Epithelial cell of esophagus (primary cell): ENCODE data around the gene MMP15.

ENCODE experiments used
- DNase-seq: peaks from one replicate; pipeline ENCODE4 v3.0.0; 2010; ENCODE audit warnings: low read depth
- H3K4me3 ChIP-seq: 2 replicates; pipeline ENCODE4 v1.5.1; 2011; ENCODE audit warnings: mild to moderate bottlenecking, low read length, control low read depth
- TF ChIP-seq, protein P1 (sequence below): IDR thresholded peaks from 2 replicates; pipeline ENCODE4 v1.5.1; 2011; ENCODE audit warnings: low read depth, mild to moderate bottlenecking, low read length, control low read depth, inconsistent platforms; ENCODE audit not compliant: insufficient read depth; ENCODE audit errors: missing control alignments

Gene MMP15

DNA sequence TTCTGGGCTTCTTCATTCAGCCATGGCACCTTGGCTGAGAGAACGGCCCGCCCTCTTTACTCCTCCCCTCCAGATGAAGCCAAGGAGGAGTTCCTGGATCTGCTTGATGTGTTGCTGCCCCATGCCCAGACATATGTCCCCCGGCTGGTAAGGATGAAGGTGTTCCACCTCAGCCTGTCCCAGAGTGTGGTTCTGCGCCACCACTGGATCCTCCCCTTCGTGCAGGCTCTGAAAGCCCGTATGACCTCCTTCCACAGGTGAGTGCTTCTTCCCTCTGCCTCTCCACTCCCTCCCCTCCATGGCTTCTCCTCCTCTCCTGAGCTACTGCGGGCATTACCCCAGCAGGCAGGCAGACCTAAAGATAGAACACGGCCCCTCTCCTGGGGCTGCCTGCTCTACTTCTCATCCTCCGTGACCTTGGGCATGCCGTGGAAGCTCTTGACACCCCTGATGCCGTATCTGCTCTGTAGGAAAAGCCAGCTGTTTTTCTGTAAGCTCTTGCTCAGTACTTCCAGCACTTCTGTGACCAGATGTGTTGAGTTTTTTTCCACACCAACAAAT, 15.6 kb upstream of the MMP15 start:
- no peak for DNase-seq
- TF ChIP-seq, protein P1, sequence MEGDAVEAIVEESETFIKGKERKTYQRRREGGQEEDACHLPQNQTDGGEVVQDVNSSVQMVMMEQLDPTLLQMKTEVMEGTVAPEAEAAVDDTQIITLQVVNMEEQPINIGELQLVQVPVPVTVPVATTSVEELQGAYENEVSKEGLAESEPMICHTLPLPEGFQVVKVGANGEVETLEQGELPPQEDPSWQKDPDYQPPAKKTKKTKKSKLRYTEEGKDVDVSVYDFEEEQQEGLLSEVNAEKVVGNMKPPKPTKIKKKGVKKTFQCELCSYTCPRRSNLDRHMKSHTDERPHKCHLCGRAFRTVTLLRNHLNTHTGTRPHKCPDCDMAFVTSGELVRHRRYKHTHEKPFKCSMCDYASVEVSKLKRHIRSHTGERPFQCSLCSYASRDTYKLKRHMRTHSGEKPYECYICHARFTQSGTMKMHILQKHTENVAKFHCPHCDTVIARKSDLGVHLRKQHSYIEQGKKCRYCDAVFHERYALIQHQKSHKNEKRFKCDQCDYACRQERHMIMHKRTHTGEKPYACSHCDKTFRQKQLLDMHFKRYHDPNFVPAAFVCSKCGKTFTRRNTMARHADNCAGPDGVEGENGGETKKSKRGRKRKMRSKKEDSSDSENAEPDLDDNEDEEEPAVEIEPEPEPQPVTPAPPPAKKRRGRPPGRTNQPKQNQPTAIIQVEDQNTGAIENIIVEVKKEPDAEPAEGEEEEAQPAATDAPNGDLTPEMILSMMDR, result no peak

DNA sequence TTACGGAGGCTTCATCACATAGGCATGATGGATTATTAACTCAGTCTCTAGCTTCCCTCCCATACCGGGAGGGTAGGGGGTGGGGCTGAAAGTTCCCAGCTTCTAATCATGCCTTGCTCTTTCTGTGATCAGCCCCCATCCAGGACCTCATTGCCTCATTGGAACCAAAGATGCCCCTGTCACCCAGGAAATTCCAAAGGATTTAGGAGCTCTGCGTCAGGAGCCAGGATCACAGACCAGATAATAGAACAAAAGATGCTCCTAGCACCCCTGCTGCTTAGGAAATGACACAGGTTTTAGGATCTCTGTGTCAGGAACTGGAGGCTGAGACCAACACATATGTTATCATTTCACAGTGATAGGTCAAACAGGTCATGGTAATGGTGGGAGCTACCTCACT, 14.7 kb upstream of the MMP15 start:
- H3K4me3 ChIP-seq, result no peak overlapping the region
- DNase-seq, result no peak
- TF ChIP-seq, protein P1, result no peak

More for the DNA sequence above, 15.6 kb upstream of the MMP15 start:
- no peak overlapping the region for H3K4me3 ChIP-seq

DNA sequence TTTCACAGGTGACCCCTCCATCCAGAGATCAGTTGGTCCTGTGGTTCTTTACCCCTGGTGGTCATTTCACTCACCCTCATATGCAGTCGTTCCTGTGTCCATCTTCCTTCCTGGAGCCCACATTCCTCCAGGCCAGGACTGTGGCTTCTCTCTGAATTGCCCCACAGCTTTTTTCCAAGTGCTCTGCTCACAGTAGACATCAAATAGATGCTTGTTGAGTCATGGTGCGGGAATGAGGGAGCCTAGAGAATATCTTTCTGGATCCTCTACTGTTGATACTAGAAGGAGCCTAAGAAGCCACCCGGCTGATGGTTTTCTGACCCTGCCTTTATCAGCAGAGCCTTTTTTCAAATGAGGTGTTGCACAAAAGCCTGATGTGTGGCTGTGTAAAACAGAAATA, 13.9 kb upstream of the MMP15 start:
- no peak for DNase-seq
- H3K4me3 ChIP-seq, result no peak overlapping the region
- TF ChIP-seq, protein P1, result no peak

DNA sequence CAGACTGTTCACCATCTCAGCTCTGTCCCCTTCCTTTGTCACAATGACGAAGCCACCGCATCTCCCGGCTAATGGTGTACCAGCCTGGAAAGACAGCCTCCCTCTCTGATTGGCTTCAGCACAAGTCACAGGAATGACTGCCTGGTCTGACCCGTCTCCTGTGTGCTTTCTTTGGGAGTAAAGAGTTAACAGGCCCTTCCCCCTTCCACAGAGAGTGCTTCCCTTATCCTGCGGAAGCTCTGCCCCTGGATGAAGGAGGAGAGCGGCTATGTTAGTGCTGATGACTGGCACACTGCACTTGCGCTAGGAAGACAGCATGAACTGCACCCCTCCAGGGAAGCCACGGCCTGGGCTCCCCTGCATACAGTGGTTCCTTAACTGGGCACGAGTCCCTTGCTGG, 13.1 kb upstream of the MMP15 start:
- TF ChIP-seq, protein P1, result no peak
- DNase-seq, result no peak

DNA sequence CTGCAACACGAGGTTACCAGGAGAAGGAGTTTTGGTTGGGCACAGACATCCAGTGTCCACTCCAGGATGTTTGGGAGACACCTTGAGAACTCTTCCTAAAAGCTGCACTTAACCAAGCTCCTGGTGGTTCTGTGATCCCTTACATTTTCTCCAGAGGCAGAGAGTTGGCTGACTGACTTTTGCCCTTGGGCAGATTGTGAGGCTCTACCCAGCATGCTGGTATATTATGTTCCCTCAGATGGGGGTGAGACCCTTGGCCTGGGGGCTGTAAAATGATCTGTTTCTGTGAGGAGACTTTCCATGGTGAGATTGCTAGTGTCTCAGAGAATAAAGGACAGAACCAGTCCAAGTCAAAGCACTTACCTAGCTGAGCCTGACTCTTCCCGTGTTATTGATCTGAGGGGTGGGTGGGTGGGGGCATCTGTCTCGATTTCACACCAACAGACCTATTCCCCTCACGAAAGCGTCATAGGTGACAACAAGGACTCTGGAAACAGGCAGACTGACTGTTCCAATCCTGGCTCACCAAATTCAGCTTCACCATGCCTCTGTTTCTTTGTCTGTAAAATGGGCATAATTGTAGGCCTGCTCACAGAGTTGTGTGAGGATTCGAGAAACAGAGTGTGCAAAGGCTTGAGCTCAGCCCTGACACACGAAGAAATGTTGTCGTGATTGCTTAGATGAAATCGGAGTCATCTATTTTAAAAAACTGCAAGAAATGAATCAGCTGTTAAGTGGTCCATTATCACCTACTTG, 12.2 kb upstream of the MMP15 start:
- DNase-seq, result no peak
- TF ChIP-seq, protein P1, result no peak
- no peak overlapping the region for H3K4me3 ChIP-seq

More for the DNA sequence above, 13.1 kb upstream of the MMP15 start:
- no peak overlapping the region for H3K4me3 ChIP-seq

DNA sequence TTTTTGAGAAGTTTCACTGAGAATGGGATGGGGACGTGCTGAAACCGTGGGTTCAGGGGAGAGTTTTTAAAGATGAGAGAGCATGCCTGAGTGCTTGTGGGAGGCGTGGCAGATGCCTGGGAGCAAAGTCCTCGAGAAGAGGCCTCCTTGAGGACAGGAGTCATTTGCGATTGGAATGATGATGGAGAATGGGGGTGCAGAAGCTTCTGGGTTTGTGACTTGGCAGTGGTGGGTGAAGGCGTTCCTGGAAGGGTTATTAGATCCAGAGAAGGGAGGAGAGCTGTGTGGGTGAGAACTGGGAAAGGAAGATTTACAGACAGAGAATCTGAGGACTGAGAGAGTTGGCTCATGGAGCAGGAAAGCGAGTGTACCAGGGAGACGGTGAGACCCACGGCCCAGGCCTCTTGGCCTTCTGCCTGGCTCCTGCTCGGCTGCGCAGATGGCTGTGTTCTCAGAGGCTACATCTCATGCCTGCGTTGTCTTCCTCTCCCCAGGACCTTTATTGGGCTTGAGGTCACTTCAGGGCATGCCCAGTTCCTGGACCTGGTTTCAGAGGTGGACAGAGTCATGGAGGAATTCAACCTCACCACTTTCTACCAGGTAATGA, 8.6 kb upstream of the MMP15 start:
- no peak for DNase-seq
- no peak overlapping the region for H3K4me3 ChIP-seq
- TF ChIP-seq, protein P1, result no peak
